Hepatocyte (in vitro differentiated cells): ENCODE data around the gene ARL15. TPM values are rescaled to one million over a fixed set of nuclear protein-coding genes. Genes with fewer than 3 reads are reported as not detected.

ENCODE experiments used
- DNase-seq: peaks from one replicate; pipeline ENCODE4 v3.0.0-alpha.2; 2016; ENCODE audit warnings: low spot score
- H2AFZ ChIP-seq: fragments of 200-600 bp; sonication (generic); 2 replicates; pipeline ENCODE4 v1.6.0; 2016; ENCODE audit warnings: antibody characterized with exemption, mild to moderate bottlenecking
- H3K27ac ChIP-seq: fragments of 200-600 bp; sonication (generic); 2 replicates; pipeline ENCODE4 v1.5.1; 2016; ENCODE audit warnings: mild to moderate bottlenecking
- H3K27me3 ChIP-seq: fragments of 200-600 bp; sonication (generic); 2 replicates; pipeline ENCODE4 v1.6.1; 2016
- H3K36me3 ChIP-seq: fragments of 200-600 bp; sonication (generic); replicated peaks from 2 replicates; pipeline ENCODE4 v1.5.1; 2016; ENCODE audit warnings: low read depth; ENCODE audit not compliant: insufficient read depth
- H3K4me1 ChIP-seq: fragments of 200-600 bp; sonication (generic); 2 replicates; pipeline ENCODE4 v1.5.1; 2016; ENCODE audit warnings: mild to moderate bottlenecking, moderate library complexity; ENCODE audit not compliant: insufficient read depth
- H3K4me2 ChIP-seq: fragments of 200-600 bp; sonication (generic); 2 replicates; pipeline ENCODE4 v1.6.0; 2016
- H3K4me3 ChIP-seq: fragments of 200-600 bp; sonication (generic); 2 replicates; pipeline ENCODE4 v1.5.1; 2016; ENCODE audit warnings: mild to moderate bottlenecking
- H3K79me2 ChIP-seq: fragments of 200-600 bp; sonication (generic); 2 replicates; pipeline ENCODE4 v1.6.0; 2017; ENCODE audit warnings: mild to moderate bottlenecking
- H3K9me2 ChIP-seq: fragments of 200-600 bp; sonication (generic); replicated peaks from 2 replicates; pipeline ENCODE4 v1.6.0; 2017; ENCODE audit warnings: mild to moderate bottlenecking; ENCODE audit not compliant: insufficient read depth
- H3K9me3 ChIP-seq: fragments of 200-600 bp; sonication (generic); 2 replicates; pipeline ENCODE4 v1.5.1; 2016; ENCODE audit warnings: low read depth, mild to moderate bottlenecking
- H4K20me1 ChIP-seq: fragments of 200-600 bp; sonication (generic); 2 replicates; pipeline ENCODE4 v1.6.0; 2016; ENCODE audit warnings: mild to moderate bottlenecking; ENCODE audit not compliant: insufficient read depth, poor library complexity, severe bottlenecking
- CTCF ChIP-seq: fragments of 200-600 bp; sonication (generic); IDR thresholded peaks from 2 replicates; pipeline ENCODE4 v1.5.1; 2016; ENCODE audit warnings: antibody characterized with exemption, mild to moderate bottlenecking; ENCODE audit not compliant: poor library complexity
- EZH2 ChIP-seq: fragments of 200-600 bp; sonication (generic); IDR thresholded peaks from 2 replicates; pipeline ENCODE4 v1.6.1; 2016; ENCODE audit warnings: antibody characterized with exemption, mild to moderate bottlenecking, borderline replicate concordance
- EZH2phosphoT487 ChIP-seq: fragments of 200-600 bp; sonication (generic); IDR thresholded peaks from one replicate; pipeline ENCODE4 v1.6.1; 2018; ENCODE audit warnings: antibody characterized with exemption, mild to moderate bottlenecking, low read depth, moderate library complexity; ENCODE audit not compliant: unreplicated experiment, severe bottlenecking
- WGBS: methylation state at CpG from one replicate; pipeline ENCODE4 v1.1.6; 2016; ENCODE audit warnings: low lambda C conversion rate; ENCODE audit errors: missing lambda C conversion rate; 5-methylcytosine and 5-hydroxymethylcytosine counted together
- polyA plus RNA-seq: library from polyadenylated mRNA; unstranded; fragments of >200 nt; fragmentation: Nextera tagmentation; extraction: Ambion mirVana; gene quantifications from 2 replicates; pipeline ENCODE4 v1.2.1, GENCODE V29; 2016
- total RNA-seq: library from RNA; depleted of rRNA; stranded (reverse); fragments of >200 nt; gene quantifications from 2 replicates; pipeline ENCODE4 v1.2.3, GENCODE V29; 2014

The ARL15 gene
- total and polyA plus RNA-seq, 2 experiments from 2014 or later, result 13.3 to 66.3 TPM

GRCh38 chr5:54305737-54306136, 4.6 kb downstream of the ARL15 start:
- no peak for DNase-seq
- peaks cover 91% of the 10 kb centered on the region for H3K79me2 ChIP-seq
- H3K36me3 ChIP-seq, result no peaks in the 10 kb centered on the region
- H3K4me3 ChIP-seq, result no peak overlapping the region
- 84% methylated on average over 4 of the region's 4 CpGs for WGBS
- H3K9me3 ChIP-seq, result no peaks in the 10 kb centered on the region
- H3K4me1 ChIP-seq, result peaks cover 27% of the 10 kb centered on the region
- TF ChIP-seq EZH2phosphoT487 (no peak), CTCF (no peak), EZH2 (no peak)
- H2AFZ ChIP-seq, result no peak overlapping the region
- H3K27me3 ChIP-seq, result no peaks in the 10 kb centered on the region
- peaks cover 31% of the 10 kb centered on the region for H4K20me1 ChIP-seq
- H3K27ac ChIP-seq, result no peak overlapping the region
- no peaks in the 10 kb centered on the region for H3K9me2 ChIP-seq
- H3K4me2 ChIP-seq, result no peak overlapping the region

- peaks cover 100% of the 10 kb centered on the region for H3K79me2 ChIP-seq
- 90% methylated on average over 2 of the region's 2 CpGs for WGBS
- no peak overlapping the region for H3K4me2 ChIP-seq
These were observed 6.3 kb downstream of the ARL15 start for GRCh38 chr5:54304040-54304439.

GRCh38 chr5:54302267-54302687, 8.1 kb downstream of the ARL15 start:
- no peak overlapping the region for H3K4me3 ChIP-seq
- H3K36me3 ChIP-seq, result no peaks in the 10 kb centered on the region
- H3K9me2 ChIP-seq, result no peaks in the 10 kb centered on the region
- peaks cover 23% of the 10 kb centered on the region for H4K20me1 ChIP-seq
- DNase-seq, result no peak
- no peaks in the 10 kb centered on the region for H3K27me3 ChIP-seq
- H2AFZ ChIP-seq, result no peak overlapping the region
- 92% methylated on average over 5 of the region's 5 CpGs for WGBS
- peaks cover 8% of the 10 kb centered on the region for H3K4me1 ChIP-seq
- TF ChIP-seq CTCF, result no peak
- TF ChIP-seq EZH2phosphoT487, result no peak
- H3K27ac ChIP-seq, result no peak overlapping the region
- H3K4me2 ChIP-seq, result no peak overlapping the region
- H3K79me2 ChIP-seq, result peaks cover 99% of the 10 kb centered on the region
- H3K9me3 ChIP-seq, result no peaks in the 10 kb centered on the region

More at GRCh38 chr5:54304040-54304439, 6.3 kb downstream of the ARL15 start:
- TF ChIP-seq EZH2phosphoT487 (no peak), EZH2 (no peak), CTCF (no peak)
- no peak overlapping the region for H3K27ac ChIP-seq
- H2AFZ ChIP-seq, result no peak overlapping the region
- peaks cover 26% of the 10 kb centered on the region for H3K4me1 ChIP-seq
- H3K4me3 ChIP-seq, result no peak overlapping the region
- H3K27me3 ChIP-seq, result no peaks in the 10 kb centered on the region
- no peaks in the 10 kb centered on the region for H3K9me3 ChIP-seq
- peaks cover 39% of the 10 kb centered on the region for H4K20me1 ChIP-seq
- no peaks in the 10 kb centered on the region for H3K36me3 ChIP-seq
- DNase-seq, result no peak
- H3K9me2 ChIP-seq, result no peaks in the 10 kb centered on the region

GRCh38 chr5:54301849-54302248, 8.5 kb downstream of the ARL15 start:
- Histone ChIP-seq H4K20me1 (peaks cover 20% of the 10 kb centered on the region), H3K36me3 (no peaks in the 10 kb centered on the region), H3K9me3 (no peaks in the 10 kb centered on the region), H3K4me1 (peaks cover 4% of the 10 kb centered on the region), H3K4me3 (no peak overlapping the region), H3K27me3 (no peaks in the 10 kb centered on the region), H2AFZ (no peak overlapping the region), H3K79me2 (peaks cover 99% of the 10 kb centered on the region), H3K27ac (no peak overlapping the region), H3K4me2 (no peak overlapping the region), H3K9me2 (no peaks in the 10 kb centered on the region)
- WGBS, result 94% methylated on average over 1 of the region's 1 CpG
- TF ChIP-seq CTCF, result no peak
- TF ChIP-seq EZH2, result no peak
- TF ChIP-seq EZH2phosphoT487, result no peak
- DNase-seq, result no peak
